OCI-M1 (cell line): ENCODE data around the gene PDZRN4.
A peak's percentile ranks its signal among the peaks of the same experiment; 100 is the strongest.
"Not testable (repeated sequence)": the region's sequence is repeated elsewhere in the genome, so short reads cannot be mapped to it uniquely, and the experiment has no call there.

Experiments
- DNase-seq: peaks from one replicate; lab custom pipeline; 2025; lab: John Stamatoyannopoulos, UW

Gene PDZRN4

DNA sequence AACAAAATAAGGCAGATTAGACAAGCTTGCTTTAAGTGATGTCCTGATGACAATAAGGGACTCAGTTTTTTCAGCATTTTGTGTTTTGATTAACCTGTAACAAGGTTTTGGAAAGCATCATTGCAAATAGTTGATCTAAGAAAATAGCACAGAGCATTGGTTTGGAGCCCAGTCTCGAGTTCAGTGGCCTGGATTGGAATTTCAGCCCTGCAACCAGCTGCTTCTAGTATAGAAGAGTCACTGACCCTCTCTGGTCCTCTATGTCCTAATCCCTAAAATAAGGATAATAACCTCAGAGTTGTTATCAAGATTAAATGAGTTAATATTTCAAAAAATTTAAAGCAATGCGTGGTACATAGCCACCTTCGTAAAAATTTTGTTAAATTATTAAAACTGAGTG lies 25.5 kb downstream of the PDZRN4 start:
- no peak for DNase-seq

DNA sequence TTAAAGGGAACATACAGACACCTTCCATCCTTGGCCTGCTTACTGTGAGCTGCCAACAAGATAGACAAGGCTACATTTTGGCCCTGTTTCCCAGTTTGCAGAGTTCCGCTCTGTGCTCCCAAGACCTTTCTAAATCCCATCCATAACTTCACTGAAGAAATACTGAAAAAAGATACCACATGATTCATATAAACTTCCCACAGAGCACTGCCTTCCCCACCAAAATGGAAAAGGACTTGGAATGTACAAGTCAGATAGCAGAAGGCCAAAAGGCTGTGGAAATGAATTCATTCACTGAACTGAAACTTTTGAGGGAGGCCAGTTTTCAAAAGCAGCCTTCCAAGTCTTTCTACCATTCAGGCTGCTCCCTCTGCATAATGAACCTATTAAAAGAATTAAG lies 29.6 kb downstream of the PDZRN4 start:
- DNase-seq: no peak

DNA sequence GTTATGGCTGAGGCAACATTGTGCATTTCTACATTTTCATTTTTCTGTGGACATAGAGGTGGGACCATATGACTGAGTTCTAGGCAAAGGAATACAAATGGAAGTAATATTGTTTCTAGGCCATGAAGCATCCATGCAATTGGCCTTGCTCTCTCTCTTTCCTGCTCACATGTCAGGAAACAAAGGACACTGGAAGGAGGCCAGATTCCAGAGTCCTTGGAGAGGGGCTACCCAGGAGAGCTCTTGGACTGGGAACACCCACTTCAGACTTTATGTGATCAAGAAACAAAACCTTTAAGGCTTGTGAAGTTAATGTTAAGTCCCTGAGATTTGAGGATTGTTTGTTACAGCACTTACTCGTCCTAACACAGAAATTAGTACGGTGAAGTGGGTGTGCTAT lies 32.8 kb downstream of the PDZRN4 start:
- DNase-seq: no peak

DNA sequence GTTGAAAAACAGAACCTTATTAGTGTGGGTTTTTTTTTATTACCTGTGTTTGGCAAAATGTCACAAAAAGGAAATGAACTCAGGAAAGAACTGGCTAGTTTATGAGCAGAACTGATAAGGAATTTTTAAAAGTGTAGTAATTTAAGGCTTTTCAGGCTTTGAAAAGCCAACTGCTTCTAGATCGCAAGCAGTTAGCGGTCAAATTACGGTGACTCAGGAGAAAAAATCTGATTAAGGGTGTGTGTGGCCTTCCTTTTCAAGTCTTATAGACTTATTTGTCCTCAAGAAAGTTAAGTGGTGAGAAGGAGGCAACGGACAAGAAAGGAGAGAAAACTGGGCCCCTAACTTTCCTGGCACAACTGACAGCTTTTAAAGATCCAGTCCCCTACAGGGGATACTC lies 33.4 kb downstream of the PDZRN4 start:
- DNase-seq: peak; percentile 77

DNA sequence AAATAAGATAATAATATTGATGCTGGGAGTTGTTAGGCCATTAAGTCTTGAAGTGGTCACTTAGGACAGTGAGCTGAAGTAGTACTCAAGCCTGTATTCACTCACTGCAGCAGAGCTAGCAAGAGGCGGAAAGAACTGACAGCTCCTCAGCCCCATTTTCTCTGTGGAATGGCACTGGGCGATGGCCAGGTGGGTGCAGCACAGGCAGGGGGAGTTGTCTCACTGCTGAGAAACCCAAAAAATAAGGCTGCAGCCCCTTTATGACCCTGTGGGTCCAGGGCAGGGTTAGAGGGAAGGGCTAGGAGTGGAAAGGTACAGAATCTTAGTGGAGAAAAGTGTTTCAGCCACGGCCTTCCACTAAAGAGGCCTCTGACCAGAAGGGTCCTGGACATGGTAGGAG lies 35.5 kb downstream of the PDZRN4 start:
- no peak for DNase-seq

DNA sequence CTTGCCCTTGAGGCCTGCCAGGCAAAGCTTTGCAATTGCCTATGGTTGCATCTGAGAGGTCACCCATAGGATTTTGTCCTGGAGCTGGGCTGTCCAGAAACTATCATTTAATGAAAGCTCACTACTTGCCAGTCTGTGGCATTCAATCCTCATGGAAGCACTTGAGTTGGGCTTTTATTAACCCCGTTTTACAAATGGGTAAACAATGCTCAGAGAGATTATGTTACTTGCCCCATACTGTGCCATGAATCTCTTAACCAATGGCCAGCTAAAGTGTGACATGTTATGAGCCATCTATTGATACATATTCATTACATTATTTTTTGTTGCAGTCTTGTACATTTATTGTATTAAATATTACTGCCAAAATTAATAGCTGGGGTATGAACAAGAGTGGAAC lies 35.9 kb downstream of the PDZRN4 start:
- DNase-seq: no peak

DNA sequence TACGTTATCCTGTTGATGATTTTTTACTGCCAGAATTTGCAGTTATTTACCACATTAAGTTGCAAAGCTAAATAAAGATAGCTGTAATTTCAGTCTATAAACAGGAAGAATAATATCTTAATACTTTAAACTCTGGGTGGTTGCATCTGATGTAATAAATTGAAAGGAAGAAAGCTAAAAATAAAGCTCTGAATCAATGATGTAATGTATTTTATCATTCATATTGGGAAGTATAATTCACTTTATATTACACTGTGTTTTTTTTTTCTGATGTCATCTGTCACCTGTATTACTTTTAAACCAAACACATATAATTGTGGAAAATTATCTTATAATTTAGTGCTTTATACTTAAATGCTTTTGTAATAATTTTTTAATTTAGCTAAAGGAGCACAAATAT lies 37.1 kb downstream of the PDZRN4 start:
- peak; percentile 13 for DNase-seq

DNA sequence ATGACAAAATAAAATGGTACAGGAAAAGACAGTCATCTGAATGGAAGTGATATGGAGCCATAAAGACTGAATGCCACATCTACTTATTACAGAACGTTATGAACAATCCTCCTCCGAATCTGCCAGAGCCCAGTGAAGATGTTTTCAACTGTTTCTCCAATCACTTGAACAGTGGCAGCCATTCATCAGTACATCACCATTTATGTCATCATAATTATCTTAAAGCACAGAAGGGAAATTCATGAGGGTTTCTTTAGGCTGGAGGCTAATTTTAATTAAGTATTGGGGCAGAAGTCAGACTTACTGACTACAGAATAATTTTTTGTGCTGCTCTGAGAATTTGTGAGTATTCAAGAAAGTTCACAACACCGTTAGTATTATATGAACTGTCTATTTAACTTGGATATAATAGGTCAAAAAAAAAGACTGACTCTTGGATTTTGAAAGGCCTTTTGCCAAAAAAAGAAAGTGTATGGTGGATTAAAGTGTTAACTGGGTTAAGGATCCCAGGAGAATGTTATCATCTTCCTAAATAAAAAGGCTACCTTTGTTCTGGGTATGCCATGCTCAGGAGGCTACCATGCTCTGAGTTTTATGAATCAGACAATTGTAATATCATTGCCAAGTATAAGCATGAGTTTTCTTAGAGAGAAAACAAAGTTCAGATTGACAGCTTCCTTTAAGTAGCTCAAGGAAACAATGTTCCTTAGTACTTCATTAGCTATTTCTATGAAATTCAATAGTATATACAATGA lies 40.1 kb downstream of the PDZRN4 start:
- peak; percentile 38 for DNase-seq

DNA sequence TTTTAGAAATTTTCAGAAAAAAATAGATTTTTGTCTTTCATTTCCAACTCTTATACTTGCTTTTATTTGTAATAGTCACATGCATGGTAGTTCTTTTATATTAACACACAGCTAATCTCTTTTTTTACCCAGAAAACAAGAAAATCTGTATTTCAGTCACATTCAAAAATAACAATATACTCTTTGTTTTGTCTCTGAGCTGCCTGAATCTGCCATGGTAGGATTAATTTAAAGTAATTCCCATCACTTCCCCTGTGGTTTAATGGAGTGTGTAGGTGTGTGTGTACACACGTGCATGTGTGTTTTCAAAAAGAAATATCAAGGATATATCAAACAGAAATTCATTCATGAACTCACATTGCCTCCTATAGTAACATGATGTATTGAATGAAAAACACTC lies 42.6 kb downstream of the PDZRN4 start:
- no peak for DNase-seq

DNA sequence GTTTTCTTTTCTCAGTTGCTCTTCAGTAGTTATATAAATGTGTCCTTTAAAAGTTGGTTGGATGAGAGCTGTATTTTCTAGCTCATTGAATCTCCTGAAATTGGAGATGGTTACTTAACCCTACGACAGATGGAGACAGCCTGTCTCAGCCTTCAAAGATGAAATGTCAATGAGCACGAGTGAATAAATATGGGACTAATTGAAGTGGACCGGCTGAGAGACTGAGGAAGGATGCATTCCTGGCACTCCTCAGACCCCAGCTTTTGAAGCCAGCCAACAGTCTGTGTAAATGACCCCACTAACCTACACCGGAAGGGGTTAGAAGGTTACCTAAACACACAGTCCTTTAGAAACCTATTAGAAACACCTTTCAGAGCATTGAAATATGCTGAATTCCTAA lies 46.6 kb downstream of the PDZRN4 start:
- no peak for DNase-seq

DNA sequence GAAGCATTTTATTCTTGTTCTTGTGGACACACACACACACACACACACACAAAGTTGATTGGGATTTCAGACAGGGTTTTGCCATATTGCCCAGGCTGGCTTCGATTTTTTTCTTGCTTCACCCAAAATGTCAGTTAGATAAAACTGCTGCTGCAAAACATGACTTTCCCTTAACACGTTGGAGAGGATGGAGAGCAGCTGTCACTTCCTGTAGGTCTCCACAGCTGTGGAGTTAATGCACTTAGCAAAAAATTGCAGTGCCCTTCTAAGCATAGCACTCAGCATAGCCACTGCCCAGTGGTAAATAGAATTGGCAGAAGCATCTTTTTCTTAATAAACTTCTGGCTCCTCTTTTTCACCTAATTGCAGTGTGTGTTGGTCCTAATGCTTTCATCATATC lies 54.5 kb downstream of the PDZRN4 start:
- DNase-seq: no peak

DNA sequence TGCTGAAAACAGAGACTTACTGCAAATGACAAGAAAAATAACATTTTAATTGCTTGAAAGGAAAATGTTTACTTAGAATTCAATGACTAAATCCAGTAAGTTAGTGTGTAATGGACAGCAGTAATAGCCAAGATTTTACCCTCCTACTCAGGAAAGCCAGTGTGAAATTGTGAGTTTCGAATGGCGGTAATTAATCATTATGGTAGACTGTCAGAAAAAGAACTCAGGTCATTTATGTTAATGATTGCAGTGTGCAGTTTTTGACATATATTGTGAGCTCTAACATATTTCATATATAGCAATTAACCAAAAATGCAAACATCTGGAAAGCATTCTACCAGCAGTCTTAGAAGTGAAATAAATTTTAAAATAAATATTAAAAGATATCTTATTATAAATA lies 60.3 kb downstream of the PDZRN4 start:
- DNase-seq: no peak

DNA sequence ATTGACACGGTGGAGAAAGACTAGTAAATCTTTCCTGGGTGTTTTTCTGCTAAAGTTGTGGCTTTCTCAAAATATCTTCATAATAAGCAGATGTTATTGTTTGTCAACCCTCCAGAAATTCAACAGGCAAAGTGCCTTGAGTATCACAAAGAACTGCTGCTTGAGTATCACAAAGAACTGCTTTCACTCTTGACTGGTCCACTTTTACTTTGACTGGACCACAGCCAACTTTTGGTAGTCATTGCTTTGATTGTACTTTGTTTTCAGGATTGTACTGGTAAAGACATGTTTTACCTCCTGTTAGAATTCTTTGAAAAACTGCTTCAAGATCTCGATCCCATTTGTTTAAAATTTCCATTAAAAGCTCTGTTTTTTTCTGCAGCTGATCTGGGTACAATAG lies 62.6 kb downstream of the PDZRN4 start:
- peak; percentile 21 for DNase-seq

DNA sequence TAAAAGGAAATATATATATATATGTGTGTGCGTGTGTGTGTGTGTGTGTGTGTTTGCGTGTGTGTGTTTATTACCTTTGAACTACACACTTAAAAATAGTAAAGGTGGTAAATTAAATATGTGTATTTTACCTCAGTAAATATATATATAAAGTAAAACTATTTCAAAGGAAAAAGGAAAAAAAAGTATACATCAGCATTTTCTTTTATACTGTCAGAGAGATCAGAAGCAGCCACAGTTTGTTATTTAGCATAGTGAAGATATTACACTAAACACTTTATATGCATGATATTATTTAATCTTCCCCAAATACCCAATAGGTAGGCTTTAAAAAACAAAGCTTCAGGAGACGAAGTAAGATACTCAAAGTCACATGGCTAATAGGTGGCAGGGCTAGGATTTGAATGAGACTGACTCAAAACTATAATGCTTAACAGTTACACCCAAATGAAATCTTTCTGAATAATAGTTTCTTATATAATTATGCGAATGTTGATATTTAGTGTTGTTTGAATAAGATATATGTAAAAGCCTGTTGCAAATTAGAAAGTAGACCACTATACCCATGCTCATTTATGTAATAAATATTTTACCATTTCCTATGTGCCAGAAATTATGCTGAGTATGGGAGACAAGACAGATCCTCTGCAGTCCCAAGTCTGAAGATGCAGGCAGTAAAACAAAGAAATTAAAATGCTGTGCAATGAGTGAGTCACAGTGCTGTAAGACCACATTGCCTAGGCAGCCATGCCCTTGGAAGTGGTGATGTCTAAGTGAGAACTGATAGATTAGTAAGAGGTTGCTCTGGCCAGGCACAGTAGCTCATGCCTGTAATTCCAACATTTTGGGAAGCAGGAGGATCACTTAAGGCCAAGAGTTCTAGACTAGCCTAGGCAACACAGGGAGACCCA lies 66.1 kb downstream of the PDZRN4 start:
- DNase-seq: no peak

DNA sequence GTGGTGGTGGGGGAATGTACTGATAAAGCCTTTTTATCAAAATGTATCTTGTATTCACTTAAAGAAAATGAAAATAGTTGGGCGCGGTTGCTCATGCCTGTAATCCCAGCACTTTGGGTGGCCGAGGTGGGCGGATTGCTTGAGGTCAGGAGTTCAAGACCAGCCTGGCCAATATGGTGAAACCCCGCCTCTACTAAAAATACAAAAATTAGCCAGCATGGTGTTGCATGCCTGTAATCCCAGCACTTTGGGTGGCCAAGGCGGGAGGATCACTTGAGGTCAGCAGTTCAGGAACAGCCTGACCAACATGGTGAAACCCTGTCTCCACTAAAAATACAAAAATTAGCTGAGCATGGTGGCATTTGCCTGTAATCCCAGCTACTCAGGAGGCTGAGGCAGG lies 75.1 kb downstream of the PDZRN4 start:
- DNase-seq: not testable (repeated sequence)

DNA sequence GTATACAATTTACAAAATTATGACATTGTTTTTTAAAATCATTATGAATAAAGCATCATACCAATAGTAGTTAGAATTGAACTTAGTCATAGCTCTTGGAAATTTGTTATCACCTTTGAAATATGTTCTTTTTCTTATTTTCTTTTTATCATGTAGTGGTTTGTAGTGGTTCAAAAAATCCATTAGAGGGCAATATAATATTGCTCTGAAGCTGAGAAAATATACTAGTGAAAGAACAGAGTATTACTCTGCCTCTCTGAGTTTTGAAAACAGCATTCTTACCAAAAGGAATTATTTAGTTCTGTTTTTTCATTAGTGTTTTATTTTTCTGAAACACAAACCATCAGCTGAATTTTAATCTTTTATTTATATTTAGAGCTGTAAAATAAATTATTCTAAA lies 76.2 kb downstream of the PDZRN4 start:
- DNase-seq: peak; percentile 50

DNA sequence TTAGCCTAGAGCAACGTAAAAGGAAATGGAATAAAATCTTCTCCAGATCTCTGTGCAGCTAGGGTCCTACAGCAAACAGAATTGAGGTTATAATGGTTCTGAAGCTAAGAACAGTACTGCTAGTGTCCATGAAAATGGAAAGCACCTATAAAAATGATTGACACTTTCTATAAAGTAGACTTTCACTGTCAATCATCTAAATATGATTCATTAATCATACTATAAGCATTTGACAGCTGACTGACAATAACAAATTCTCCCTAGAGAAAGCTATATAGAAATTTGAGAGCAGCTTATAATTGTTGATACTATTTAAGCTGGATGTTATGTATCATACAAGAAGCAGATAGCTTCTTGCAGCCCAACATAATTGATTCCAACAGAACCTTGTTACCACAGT lies 80.9 kb downstream of the PDZRN4 start:
- DNase-seq: no peak

DNA sequence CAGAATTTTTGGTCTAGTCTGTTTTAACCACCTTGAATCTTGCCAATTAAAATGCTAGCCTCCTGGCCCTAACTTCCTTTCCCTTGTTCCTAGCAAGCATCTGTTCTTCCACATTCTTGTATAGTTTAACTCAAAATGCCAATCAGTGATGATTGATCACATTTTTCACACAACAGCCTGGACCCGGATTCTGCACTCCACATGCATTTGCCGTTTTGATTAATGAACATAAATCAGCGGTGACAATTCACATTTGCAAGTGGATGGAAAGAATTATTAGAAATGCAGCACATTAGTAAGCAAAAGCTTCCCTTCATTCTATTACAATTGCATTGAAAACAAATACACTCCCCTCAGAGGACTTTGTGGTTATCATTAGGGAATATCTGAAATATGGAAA lies 83.4 kb downstream of the PDZRN4 start:
- DNase-seq: no peak

DNA sequence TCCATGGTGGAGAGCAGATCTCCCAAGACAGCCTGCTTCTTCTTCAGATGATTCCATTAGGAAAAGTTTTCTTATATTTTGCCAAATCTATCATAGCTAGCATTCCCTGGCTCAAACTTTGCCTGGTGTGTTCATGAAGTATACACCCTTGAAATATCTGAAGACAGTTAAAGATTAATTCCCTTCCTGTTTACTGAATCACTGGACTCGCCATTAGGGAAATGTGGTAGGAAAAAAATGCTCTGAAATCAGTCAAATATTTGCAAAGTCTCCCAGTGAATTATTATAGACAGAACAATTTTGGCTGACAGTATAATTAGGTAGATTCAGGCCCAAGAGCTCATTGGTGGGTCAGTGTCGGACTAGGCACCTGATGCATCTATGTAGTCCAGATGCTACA lies 86.5 kb downstream of the PDZRN4 start:
- DNase-seq: no peak

DNA sequence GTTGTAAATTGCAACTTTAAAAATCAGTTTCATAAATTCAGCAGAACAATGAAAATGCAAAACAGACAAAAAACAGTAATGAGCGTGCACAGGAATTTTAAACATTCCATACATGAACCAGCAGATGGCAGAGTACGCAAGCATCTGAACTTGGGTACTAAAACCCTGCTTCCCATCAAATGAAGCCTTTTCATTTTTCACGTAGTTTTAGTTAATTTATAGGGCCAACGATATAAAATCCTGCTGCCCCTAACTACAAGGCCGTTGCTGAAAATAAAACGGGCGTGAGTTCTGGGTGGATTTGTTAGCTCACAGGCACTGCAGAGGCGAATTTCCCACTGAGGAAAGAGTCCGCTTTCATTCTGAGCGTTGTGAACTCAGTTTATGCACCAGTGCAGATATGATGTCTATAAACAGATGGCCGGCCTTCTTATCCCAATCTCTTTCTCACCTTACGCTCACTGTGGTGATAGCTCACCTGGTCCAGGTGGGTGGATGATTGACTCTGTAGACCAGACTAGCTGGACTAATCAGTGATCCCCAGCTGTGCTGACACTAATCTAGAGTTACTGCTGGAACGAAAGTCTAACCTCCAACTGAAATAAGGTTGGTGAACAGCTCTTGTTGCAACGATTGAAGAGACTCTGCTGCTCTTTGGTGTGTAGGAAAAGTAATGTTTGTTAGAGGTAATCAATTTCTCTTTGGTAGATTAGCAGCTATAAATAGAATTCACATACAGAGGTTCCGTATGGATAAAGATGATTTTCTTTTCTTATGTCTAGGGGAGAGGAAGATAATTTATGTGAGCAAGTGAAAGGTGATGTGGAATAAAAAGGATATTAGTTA lies 89.2 kb downstream of the PDZRN4 start:
- peak; percentile 66 for DNase-seq

DNA sequence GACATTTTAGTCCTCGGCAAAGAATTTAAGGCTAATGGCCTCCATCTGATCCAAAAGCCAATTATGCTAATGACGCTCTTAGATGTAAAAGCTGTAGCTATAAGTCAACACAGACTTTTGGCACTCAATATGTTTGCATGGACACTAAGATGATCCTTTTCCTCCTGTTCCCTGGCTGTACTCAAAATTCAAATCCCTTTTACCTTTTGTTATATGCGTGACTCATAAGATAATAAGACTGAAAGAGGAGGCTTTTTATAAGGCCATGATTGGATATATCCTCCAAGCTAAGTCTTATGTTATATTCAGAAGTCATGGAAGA lies 89.8 kb downstream of the PDZRN4 start:
- no peak for DNase-seq

DNA sequence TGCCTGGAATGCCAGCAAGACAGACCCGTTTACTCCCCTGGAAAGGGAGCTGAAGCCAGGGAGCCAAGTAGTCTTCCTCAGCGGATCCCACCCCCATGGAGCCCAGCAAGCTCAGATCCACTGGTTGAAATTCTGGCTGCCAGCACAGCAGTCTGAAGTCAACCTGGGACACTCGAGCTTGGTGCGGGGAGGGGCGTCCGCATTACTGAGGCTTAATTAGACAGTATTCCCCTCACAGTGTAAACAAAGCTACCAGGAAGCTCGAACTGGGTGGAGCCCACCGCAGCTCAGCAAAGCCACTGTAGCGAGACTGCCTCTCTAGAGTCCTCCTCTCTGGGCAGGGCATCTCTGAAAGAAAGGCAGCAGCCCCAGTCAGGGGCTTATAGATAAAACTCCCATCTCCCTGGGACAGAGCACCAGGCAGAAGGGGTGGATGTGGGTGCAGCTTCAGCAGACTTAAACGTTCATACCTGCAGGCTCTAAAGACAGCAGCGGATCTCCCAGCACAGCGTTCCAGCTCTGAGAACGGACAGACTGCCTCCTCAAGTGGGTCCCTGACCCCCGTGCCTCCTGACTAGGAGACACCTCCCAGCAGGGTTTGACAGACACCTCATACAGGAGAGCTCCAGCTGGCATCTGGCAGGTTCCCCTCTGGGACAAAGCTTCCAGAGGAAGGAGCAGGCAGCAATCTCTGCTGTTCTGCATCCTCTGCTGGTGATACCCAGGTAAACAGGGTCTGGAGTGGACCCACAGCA lies 92.4 kb downstream of the PDZRN4 start:
- DNase-seq: not testable (repeated sequence)
